ENCODE results near the gene TNFRSF1B. TPM values are rescaled to one million over a fixed set of nuclear protein-coding genes. Genes with fewer than 3 reads are reported as not detected.

The TNFRSF1B gene
- total RNA-seq, 1 experiment from 2014 or later, result 3.5 TPM

GRCh38 chr1:12127206-12127810 lies 39.5 kb upstream of the TNFRSF1B start:
- TF ChIP-seq, protein P1, sequence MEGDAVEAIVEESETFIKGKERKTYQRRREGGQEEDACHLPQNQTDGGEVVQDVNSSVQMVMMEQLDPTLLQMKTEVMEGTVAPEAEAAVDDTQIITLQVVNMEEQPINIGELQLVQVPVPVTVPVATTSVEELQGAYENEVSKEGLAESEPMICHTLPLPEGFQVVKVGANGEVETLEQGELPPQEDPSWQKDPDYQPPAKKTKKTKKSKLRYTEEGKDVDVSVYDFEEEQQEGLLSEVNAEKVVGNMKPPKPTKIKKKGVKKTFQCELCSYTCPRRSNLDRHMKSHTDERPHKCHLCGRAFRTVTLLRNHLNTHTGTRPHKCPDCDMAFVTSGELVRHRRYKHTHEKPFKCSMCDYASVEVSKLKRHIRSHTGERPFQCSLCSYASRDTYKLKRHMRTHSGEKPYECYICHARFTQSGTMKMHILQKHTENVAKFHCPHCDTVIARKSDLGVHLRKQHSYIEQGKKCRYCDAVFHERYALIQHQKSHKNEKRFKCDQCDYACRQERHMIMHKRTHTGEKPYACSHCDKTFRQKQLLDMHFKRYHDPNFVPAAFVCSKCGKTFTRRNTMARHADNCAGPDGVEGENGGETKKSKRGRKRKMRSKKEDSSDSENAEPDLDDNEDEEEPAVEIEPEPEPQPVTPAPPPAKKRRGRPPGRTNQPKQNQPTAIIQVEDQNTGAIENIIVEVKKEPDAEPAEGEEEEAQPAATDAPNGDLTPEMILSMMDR (IDR thresholded peaks at IDR 0.05; ENCODE audit: insufficient read depth in 1 of 2, low read depth in 1 of 2, low read length in 1 of 2, severe bottlenecking in 1 of 2, unreplicated experiment in 1 of 2), result no peak
- H3K27me3 Mint-ChIP-seq (ENCODE audit: insufficient read depth, unreplicated experiment), result no peaks in the 10 kb centered on the region
- H3K36me3 Mint-ChIP-seq (ENCODE audit: insufficient read depth, unreplicated experiment), result no peaks in the 10 kb centered on the region
- ChIA-PET CTCF (no interaction called here), POLR2A (interaction anchor here (0.5 kb wide), 1 partner anchor 21 kb away, joined by 3 read pairs; no protein-coding TSS in a partner anchor)
- no peak overlapping the region for H3K4me3 Mint-ChIP-seq (ENCODE audit: unreplicated experiment)
- H3K4me1 ChIP-seq, result peaks cover 3% of the 10 kb centered on the region; the same call in 1 of the 2 replicates
- no peaks in the 10 kb centered on the region for H3K36me3 ChIP-seq (ENCODE audit: control insufficient read depth, insufficient read depth, low read length)
- H3K27me3 ChIP-seq (replicated peaks; ENCODE audit: control insufficient read depth, insufficient read depth, low read length), result no peaks in the 10 kb centered on the region
- no TSS peak for BruUV-seq (replicated peaks)
- no peaks in the 10 kb centered on the region for H3K9me3 Mint-ChIP-seq (ENCODE audit: unreplicated experiment)
- no peak for DNase-seq
- H3K27ac Mint-ChIP-seq (ENCODE audit: unreplicated experiment), result no peak overlapping the region
- H3K4me3 ChIP-seq (ENCODE audit: low read depth, low read length), result no peak overlapping the region
- intact Hi-C loops (cut with micrococcal nuclease; ENCODE audit: unreplicated experiment), result no loop called here
- H3K9me3 ChIP-seq, result no peaks in the 10 kb centered on the region
- no peaks in the 10 kb centered on the region for H3K4me1 Mint-ChIP-seq (ENCODE audit: low read depth, unreplicated experiment)

GRCh38 chr1:12128120-12128519 lies 38.7 kb upstream of the TNFRSF1B start:
- no peak overlapping the region for H3K4me3 Mint-ChIP-seq (ENCODE audit: unreplicated experiment)
- no peaks in the 10 kb centered on the region for H3K27me3 Mint-ChIP-seq (ENCODE audit: insufficient read depth, unreplicated experiment)
- Histone ChIP-seq H3K27me3 (replicated peaks; ENCODE audit: control insufficient read depth, insufficient read depth, low read length) (no peaks in the 10 kb centered on the region), H3K4me3 (ENCODE audit: low read depth, low read length) (no peak overlapping the region), H3K9me3 (no peaks in the 10 kb centered on the region), H3K4me1 (peaks cover 3% of the 10 kb centered on the region; the same call in 1 of the 2 replicates), H3K36me3 (ENCODE audit: control insufficient read depth, insufficient read depth, low read length) (no peaks in the 10 kb centered on the region)
- no peak overlapping the region for H3K27ac Mint-ChIP-seq (ENCODE audit: unreplicated experiment)
- no peaks in the 10 kb centered on the region for H3K9me3 Mint-ChIP-seq (ENCODE audit: unreplicated experiment)
- ChIA-PET CTCF (no interaction called here), POLR2A (no interaction called here)
- TF ChIP-seq, protein P1 (IDR thresholded peaks at IDR 0.05; ENCODE audit: insufficient read depth in 1 of 2, low read depth in 1 of 2, low read length in 1 of 2, severe bottlenecking in 1 of 2, unreplicated experiment in 1 of 2), result no peak
- H3K36me3 Mint-ChIP-seq (ENCODE audit: insufficient read depth, unreplicated experiment), result no peaks in the 10 kb centered on the region
- H3K4me1 Mint-ChIP-seq (ENCODE audit: low read depth, unreplicated experiment), result no peaks in the 10 kb centered on the region
- DNase-seq, result no peak
- no TSS peak for BruUV-seq (replicated peaks)
- intact Hi-C loops (cut with micrococcal nuclease; ENCODE audit: unreplicated experiment), result no loop called here

DNA sequence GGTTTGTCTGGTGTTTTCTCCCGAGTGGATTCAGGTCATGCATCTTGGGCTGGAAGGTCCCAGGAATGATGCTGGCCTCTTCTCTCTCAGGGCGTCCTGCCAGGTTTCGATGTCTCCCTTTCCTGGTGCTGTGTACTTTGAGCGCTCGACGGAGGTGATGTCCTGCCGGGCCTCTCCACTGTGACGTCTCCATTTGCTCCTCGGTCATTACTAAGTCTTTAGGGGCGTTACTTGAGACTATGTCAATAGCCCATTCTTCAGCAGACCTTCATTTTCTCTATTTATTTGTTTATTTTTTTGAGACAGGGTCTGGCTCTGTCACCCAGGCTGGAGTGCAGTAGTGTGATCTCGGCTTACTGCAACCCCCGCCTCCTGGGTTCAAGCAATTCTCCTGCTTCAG lies 37.2 kb upstream of the TNFRSF1B start:
- POLR2A ChIA-PET, result no interaction called here
- CTCF ChIA-PET, result no interaction called here
- H3K4me3 ChIP-seq (ENCODE audit: low read depth, low read length), result no peak overlapping the region
- BruUV-seq (replicated peaks), result no TSS peak
- H3K36me3 ChIP-seq (ENCODE audit: control insufficient read depth, insufficient read depth, low read length), result no peaks in the 10 kb centered on the region
- Mint-ChIP-seq H3K27me3 (ENCODE audit: insufficient read depth, unreplicated experiment) (no peaks in the 10 kb centered on the region), H3K4me3 (ENCODE audit: unreplicated experiment) (no peak overlapping the region), H3K36me3 (ENCODE audit: insufficient read depth, unreplicated experiment) (no peaks in the 10 kb centered on the region), H3K4me1 (ENCODE audit: low read depth, unreplicated experiment) (no peaks in the 10 kb centered on the region), H3K9me3 (ENCODE audit: unreplicated experiment) (no peaks in the 10 kb centered on the region), H3K27ac (ENCODE audit: unreplicated experiment) (no peak overlapping the region)
- intact Hi-C loops (cut with micrococcal nuclease; ENCODE audit: unreplicated experiment), result no loop called here
- no peak for DNase-seq
- H3K27me3 ChIP-seq (replicated peaks; ENCODE audit: control insufficient read depth, insufficient read depth, low read length), result no peaks in the 10 kb centered on the region
- no peaks in the 10 kb centered on the region for H3K9me3 ChIP-seq
- TF ChIP-seq, protein P1 (IDR thresholded peaks at IDR 0.05; ENCODE audit: insufficient read depth in 1 of 2, low read depth in 1 of 2, low read length in 1 of 2, severe bottlenecking in 1 of 2, unreplicated experiment in 1 of 2), result no peak
- peaks cover 3% of the 10 kb centered on the region; the same call in 1 of the 2 replicates for H3K4me1 ChIP-seq

Data from Caco-2 (cell line).